Thymus (tissue), 11 donors: ENCODE data around the gene CHDH. TPM values are rescaled to one million over a fixed set of nuclear protein-coding genes. Genes with fewer than 3 reads are reported as not detected.

Source experiments
- DNase-seq, 9 donors: peaks; one replicate each; pipeline ENCODE4 v3.0.0-alpha.2; 2013; ENCODE audit warnings: low spot score in 9 of 9, low read depth in 6 of 9, missing footprints in 1 of 9
- H3K27ac ChIP-seq, 2 donors: one replicate each; pipeline ENCODE4 v1.5.1; 2013; ENCODE audit warnings: control low read depth in 1 of 2, low read depth in 1 of 2, low read length in 1 of 2, mild to moderate bottlenecking in 1 of 2, moderate library complexity in 1 of 2
- H3K27me3 ChIP-seq, 2 donors: one replicate each; pipeline ENCODE4 v1.5.1; 2013; ENCODE audit warnings: low read length in 1 of 2; ENCODE audit not compliant: control insufficient read depth in 2 of 2, insufficient read depth in 1 of 2
- H3K36me3 ChIP-seq, 2 donors: one replicate each; pipeline ENCODE4 v1.5.1; 2013; ENCODE audit warnings: low read length in 1 of 2, mild to moderate bottlenecking in 1 of 2, moderate library complexity in 1 of 2; ENCODE audit not compliant: control insufficient read depth in 2 of 2, insufficient read depth in 2 of 2
- H3K4me1 ChIP-seq, 2 donors: one replicate each; pipeline ENCODE4 v1.5.1; 2013; ENCODE audit warnings: low read length in 2 of 2; ENCODE audit not compliant: control insufficient read depth in 2 of 2, insufficient read depth in 2 of 2
- H3K4me3 ChIP-seq, 2 donors: one replicate each; pipeline ENCODE4 v1.5.1; 2013; ENCODE audit warnings: low read length in 2 of 2, control low read depth in 1 of 2, mild to moderate bottlenecking in 1 of 2
- H3K9me3 ChIP-seq, 2 donors: one replicate each; pipeline ENCODE4 v1.5.1; 2013; ENCODE audit warnings: low read length in 1 of 2, mild to moderate bottlenecking in 1 of 2; ENCODE audit not compliant: control insufficient read depth in 2 of 2, insufficient read depth in 1 of 2
- WGBS: extraction: QIAGEN DNeasy Blood & Tissue Kit; methylation state at CpG from one replicate; pipeline ENCODE4 v1.1.7; 2013; 5-methylcytosine and 5-hydroxymethylcytosine counted together
- polyA plus RNA-seq: library from polyadenylated mRNA; stranded (reverse); fragments of 200-250 nt; gene quantifications from one replicate; pipeline ENCODE4 v1.2.3, GENCODE V29; 2013
- total RNA-seq: library from RNA; stranded (reverse); fragments of 120-200 nt; gene quantifications from one replicate; pipeline ENCODE4 v1.2.4, GENCODE V29; 2013
- donor health status: healthy.

Gene CHDH
- total and polyA plus RNA-seq, 2 donors: 0.38 to 0.57 TPM

- H3K9me3 ChIP-seq: no peaks in the 10 kb centered on the region
- no peaks in the 10 kb centered on the region for H3K27me3 ChIP-seq
- H3K27ac ChIP-seq: no peak overlapping the region
- no peak overlapping the region for H3K4me3 ChIP-seq
- DNase-seq: no peak
- H3K36me3 ChIP-seq: no peaks in the 10 kb centered on the region
- 97% methylated on average over 7 of the region's 7 CpGs for WGBS
- H3K4me1 ChIP-seq: peaks cover 0 to 16% of the 10 kb centered on the region in 2 donors
These were observed 30.6 kb downstream of the CHDH start for GRCh38 chr3:53815651-53816050.

GRCh38 chr3:53815067-53815466, 31.2 kb downstream of the CHDH start:
- no peak for DNase-seq
- WGBS: 87% methylated on average over 4 of the region's 4 CpGs
- Histone ChIP-seq H3K36me3 (no peaks in the 10 kb centered on the region), H3K4me3 (no peak overlapping the region), H3K4me1 (peaks cover 0 to 16% of the 10 kb centered on the region in 2 donors), H3K27me3 (no peaks in the 10 kb centered on the region), H3K27ac (no peak overlapping the region), H3K9me3 (no peaks in the 10 kb centered on the region)

GRCh38 chr3:53813876-53814275, 32.3 kb downstream of the CHDH start:
- Histone ChIP-seq H3K27me3 (no peaks in the 10 kb centered on the region), H3K9me3 (no peaks in the 10 kb centered on the region), H3K27ac (no peak overlapping the region), H3K4me3 (no peak overlapping the region), H3K36me3 (no peaks in the 10 kb centered on the region), H3K4me1 (peaks cover 0 to 13% of the 10 kb centered on the region in 2 donors)
- no peak for DNase-seq
- 94% methylated on average over 10 of the region's 10 CpGs for WGBS

GRCh38 chr3:53813229-53813628, 33.0 kb downstream of the CHDH start:
- 97% methylated on average over 5 of the region's 5 CpGs for WGBS
- H3K9me3 ChIP-seq: no peaks in the 10 kb centered on the region
- H3K27ac ChIP-seq: no peak overlapping the region
- H3K4me1 ChIP-seq: peaks cover 0 to 6% of the 10 kb centered on the region in 2 donors
- no peaks in the 10 kb centered on the region for H3K27me3 ChIP-seq
- H3K36me3 ChIP-seq: no peaks in the 10 kb centered on the region
- no peak for DNase-seq
- no peak overlapping the region for H3K4me3 ChIP-seq

- Histone ChIP-seq H3K4me3 (no peak overlapping the region), H3K9me3 (no peaks in the 10 kb centered on the region), H3K36me3 (no peaks in the 10 kb centered on the region), H3K27ac (no peak overlapping the region), H3K4me1 (peaks cover 0 to 1% of the 10 kb centered on the region in 2 donors), H3K27me3 (no peaks in the 10 kb centered on the region)
- WGBS: 92% methylated on average over 4 of the region's 4 CpGs
- no peak for DNase-seq
These were observed 33.8 kb downstream of the CHDH start for GRCh38 chr3:53812434-53812833.

- Histone ChIP-seq H3K9me3 (no peaks in the 10 kb centered on the region), H3K4me1 (peaks cover 0 to 11% of the 10 kb centered on the region in 2 donors), H3K4me3 (no peak overlapping the region), H3K27ac (no peak overlapping the region), H3K27me3 (no peaks in the 10 kb centered on the region), H3K36me3 (no peaks in the 10 kb centered on the region)
- no peak for DNase-seq
- 98% methylated on average over 24 of the region's 24 CpGs for WGBS
These were observed 34.9 kb downstream of the CHDH start for GRCh38 chr3:53811143-53811927.

- Histone ChIP-seq H3K9me3 (no peaks in the 10 kb centered on the region), H3K4me3 (no peak overlapping the region), H3K27me3 (no peaks in the 10 kb centered on the region), H3K36me3 (no peaks in the 10 kb centered on the region), H3K27ac (no peak overlapping the region), H3K4me1 (peaks cover 0 to 22% of the 10 kb centered on the region in 2 donors)
- 96% methylated on average over 28 of the region's 28 CpGs for WGBS
- DNase-seq: no peak
These were observed 36.3 kb downstream of the CHDH start for GRCh38 chr3:53809764-53810400.

- 95% methylated on average over 12 of the region's 12 CpGs for WGBS
These were observed 37.0 kb downstream of the CHDH start for GRCh38 chr3:53809267-53809666.

GRCh38 chr3:53808496-53808895, 37.7 kb downstream of the CHDH start:
- Histone ChIP-seq H3K36me3 (no peaks in the 10 kb centered on the region), H3K27me3 (no peaks in the 10 kb centered on the region), H3K4me3 (no peak overlapping the region), H3K9me3 (no peaks in the 10 kb centered on the region), H3K4me1 (peaks cover 0 to 34% of the 10 kb centered on the region in 2 donors), H3K27ac (no peak overlapping the region)
- DNase-seq: no peak
- WGBS: 97% methylated on average over 13 of the region's 13 CpGs

More at GRCh38 chr3:53809267-53809666, 37.0 kb downstream of the CHDH start:
- Histone ChIP-seq H3K4me3 (no peak overlapping the region), H3K4me1 (peaks cover 0 to 28% of the 10 kb centered on the region in 2 donors), H3K27me3 (no peaks in the 10 kb centered on the region), H3K9me3 (no peaks in the 10 kb centered on the region), H3K27ac (no peak overlapping the region), H3K36me3 (no peaks in the 10 kb centered on the region)
- DNase-seq: no peak
